DND-41 (cell line): Measurements from ENCODE around the gene UTRN.

Experiments used
- ATAC-seq: fragments of 200-7000 bp; cut with Tn5 transposase; 3 replicates; pipeline ENCODE4 v1.9.1; 2021; ENCODE audit warnings: low read depth; ENCODE audit not compliant: insufficient read depth
- DNase-seq: peaks from one replicate; pipeline ENCODE4 v3.0.0-alpha.2; 2020
- H2AFZ ChIP-seq: 2 replicates; pipeline ENCODE4 v1.6.0; 2012; ENCODE audit warnings: low read depth, low read length
- H3K27ac ChIP-seq: 2 replicates; pipeline ENCODE4 v1.5.1; 2012; ENCODE audit warnings: low read length, inconsistent platforms
- H3K27me3 ChIP-seq: fragments of 200-600 bp; sonication (generic); 2 replicates; pipeline ENCODE4 v1.6.0; 2012; ENCODE audit warnings: low read length, mild to moderate bottlenecking, inconsistent platforms; ENCODE audit not compliant: insufficient read depth, poor library complexity
- H3K36me3 ChIP-seq: 2 replicates; pipeline ENCODE4 v1.5.1; 2012; ENCODE audit warnings: low read length, inconsistent platforms; ENCODE audit not compliant: insufficient read depth
- H3K4me1 ChIP-seq: 2 replicates; pipeline ENCODE4 v1.5.1; 2012; ENCODE audit warnings: mild to moderate bottlenecking, low read length; ENCODE audit not compliant: insufficient read depth
- H3K4me2 ChIP-seq: 2 replicates; pipeline ENCODE4 v1.6.0; 2012; ENCODE audit warnings: mild to moderate bottlenecking, moderate library complexity, low read length, inconsistent platforms; ENCODE audit not compliant: insufficient read depth
- H3K4me3 ChIP-seq, 2 experiments: fragments of 200-600 bp in 1 of 2; shearing (Covaris generic) in 1 of 2; 2 replicates each; pipeline ENCODE4 v1.5.1; 2012 to 2016; ENCODE audit warnings: inconsistent platforms in 2 of 2, low read length in 2 of 2, mild to moderate bottlenecking in 2 of 2, low read depth in 1 of 2, moderate library complexity in 1 of 2
- H3K79me2 ChIP-seq: 2 replicates; pipeline ENCODE4 v1.6.0; 2012; ENCODE audit warnings: low read length, inconsistent platforms; ENCODE audit not compliant: insufficient read depth
- H3K9ac ChIP-seq: 2 replicates; pipeline ENCODE4 v1.6.0; 2012; ENCODE audit warnings: low read depth, mild to moderate bottlenecking, inconsistent platforms, low read length, moderate library complexity
- H3K9me3 ChIP-seq: 2 replicates; pipeline ENCODE4 v1.5.1; 2012; ENCODE audit warnings: low read length, moderate library complexity, mild to moderate bottlenecking, inconsistent platforms; ENCODE audit not compliant: insufficient read depth, severe bottlenecking
- H4K20me1 ChIP-seq: 2 replicates; pipeline ENCODE4 v1.6.0; 2012; ENCODE audit warnings: low read length; ENCODE audit not compliant: insufficient read depth
- CTCF ChIP-seq: IDR thresholded peaks from 2 replicates; pipeline ENCODE4 v1.5.1; 2012; ENCODE audit warnings: borderline replicate concordance, low read length, moderate library complexity, mild to moderate bottlenecking; ENCODE audit not compliant: poor library complexity, severe bottlenecking; ENCODE audit errors: extremely low read depth
- EZH2 ChIP-seq: IDR thresholded peaks from 3 replicates; pipeline ENCODE4 v1.6.1; 2012; ENCODE audit warnings: borderline replicate concordance, low read depth, mild to moderate bottlenecking, moderate library complexity, low read length, inconsistent platforms; ENCODE audit not compliant: severe bottlenecking

Gene UTRN

GRCh38 chr6:144259986-144260385 lies 25.1 kb upstream of the UTRN start:
- no peaks in the 10 kb centered on the region for H3K36me3 ChIP-seq
- H3K4me2 ChIP-seq: no peak overlapping the region
- H3K79me2 ChIP-seq: no peaks in the 10 kb centered on the region
- DNase-seq (no peak), ATAC-seq (no peak)
- no peaks in the 10 kb centered on the region for H3K4me1 ChIP-seq
- H4K20me1 ChIP-seq: no peaks in the 10 kb centered on the region
- peaks cover 6% of the 10 kb centered on the region for H3K9me3 ChIP-seq
- H2AFZ ChIP-seq: no peak overlapping the region
- TF ChIP-seq CTCF (no peak), EZH2 (no peak)
- no peak overlapping the region for H3K27ac ChIP-seq
- H3K27me3 ChIP-seq: no peaks in the 10 kb centered on the region
- no peak overlapping the region for H3K4me3 ChIP-seq
- H3K9ac ChIP-seq: no peak overlapping the region

GRCh38 chr6:144262470-144263369 lies 22.4 kb upstream of the UTRN start:
- Histone ChIP-seq H3K27me3 (no peaks in the 10 kb centered on the region), H2AFZ (no peak overlapping the region), H3K79me2 (no peaks in the 10 kb centered on the region), H3K4me1 (no peaks in the 10 kb centered on the region), H3K27ac (no peak overlapping the region), H3K9ac (no peak overlapping the region), H3K36me3 (no peaks in the 10 kb centered on the region), H3K4me2 (no peak overlapping the region), H3K9me3 (peaks cover 6% of the 10 kb centered on the region), H4K20me1 (no peaks in the 10 kb centered on the region), H3K4me3 (no peak overlapping the region)
- DNase-seq (no peak), ATAC-seq (no peak)
- TF ChIP-seq EZH2 (no peak), CTCF (no peak)

GRCh38 chr6:144263786-144264185 lies 21.3 kb upstream of the UTRN start:
- no peak overlapping the region for H3K9ac ChIP-seq
- no peaks in the 10 kb centered on the region for H4K20me1 ChIP-seq
- H3K27me3 ChIP-seq: no peaks in the 10 kb centered on the region
- H3K79me2 ChIP-seq: no peaks in the 10 kb centered on the region
- H3K9me3 ChIP-seq: peaks cover 6% of the 10 kb centered on the region
- no peak overlapping the region for H2AFZ ChIP-seq
- H3K36me3 ChIP-seq: no peaks in the 10 kb centered on the region
- no peak overlapping the region for H3K27ac ChIP-seq
- no peak for ATAC-seq
- DNase-seq: no peak
- H3K4me2 ChIP-seq: no peak overlapping the region
- TF ChIP-seq CTCF: no peak
- no peaks in the 10 kb centered on the region for H3K4me1 ChIP-seq
- no peak overlapping the region for H3K4me3 ChIP-seq
